Right lobe of liver (tissue), 4 donors: ENCODE results near the gene EVC.

Experiments used
- POLR2A ChIP-seq: fragments of 450-650 bp; IDR thresholded peaks from one replicate; pipeline ENCODE4 v1.6.1; 2017; ENCODE audit warnings: antibody characterized with exemption, mild to moderate bottlenecking
- TF ChIP-seq, protein P1 (sequence below), 4 donors: fragments of 200-600 bp in 3 of 4; fragments of 450-650 bp in 1 of 4; IDR thresholded peaks; one replicate each; pipeline versions ENCODE4 v1.5.1 to v1.8.0; 2016 to 2022; ENCODE audit warnings: antibody characterized with exemption in 4 of 4, mild to moderate bottlenecking in 2 of 4
- donor health status: DM: no; HTN: no; CAD: no.
- donor health status: DM: no; HTN: no; CAD: no.
- donor health status: DM: no; HTN: yes; CAD: no.

DNA sequence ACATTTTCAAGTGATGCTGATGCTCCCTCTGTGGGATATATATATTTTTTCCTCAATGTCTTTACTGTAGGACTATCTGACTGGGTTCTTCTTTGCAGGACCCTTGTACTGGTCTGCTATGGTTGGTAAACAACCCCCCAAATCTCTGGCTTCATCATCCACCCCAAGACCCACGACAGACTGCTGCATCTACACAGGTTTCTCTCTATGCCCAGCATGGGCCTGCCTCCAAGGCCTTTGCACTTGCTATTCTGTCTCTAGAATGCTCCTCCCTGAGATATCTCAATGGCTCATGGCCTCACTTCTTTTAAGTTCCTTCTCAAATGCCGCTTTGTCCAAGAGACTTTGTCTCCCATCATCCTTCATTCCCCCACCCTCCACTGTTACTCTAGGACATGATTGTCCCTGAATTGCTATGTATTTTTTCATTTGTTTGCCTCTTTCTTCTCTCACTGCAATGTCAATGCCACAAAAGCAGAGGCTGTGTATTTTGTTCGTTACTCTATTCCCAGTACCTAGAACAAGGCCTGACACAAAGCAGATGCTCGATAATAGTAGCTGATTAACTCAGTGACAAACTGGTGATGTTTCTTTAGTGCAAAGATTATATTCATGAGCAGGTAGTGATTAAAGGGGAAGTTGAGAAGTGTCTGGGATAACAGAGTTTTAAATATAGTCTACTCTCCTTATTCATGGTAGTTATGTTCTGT lies 6.6 kb downstream of the EVC start:
- TF ChIP-seq, protein P1, sequence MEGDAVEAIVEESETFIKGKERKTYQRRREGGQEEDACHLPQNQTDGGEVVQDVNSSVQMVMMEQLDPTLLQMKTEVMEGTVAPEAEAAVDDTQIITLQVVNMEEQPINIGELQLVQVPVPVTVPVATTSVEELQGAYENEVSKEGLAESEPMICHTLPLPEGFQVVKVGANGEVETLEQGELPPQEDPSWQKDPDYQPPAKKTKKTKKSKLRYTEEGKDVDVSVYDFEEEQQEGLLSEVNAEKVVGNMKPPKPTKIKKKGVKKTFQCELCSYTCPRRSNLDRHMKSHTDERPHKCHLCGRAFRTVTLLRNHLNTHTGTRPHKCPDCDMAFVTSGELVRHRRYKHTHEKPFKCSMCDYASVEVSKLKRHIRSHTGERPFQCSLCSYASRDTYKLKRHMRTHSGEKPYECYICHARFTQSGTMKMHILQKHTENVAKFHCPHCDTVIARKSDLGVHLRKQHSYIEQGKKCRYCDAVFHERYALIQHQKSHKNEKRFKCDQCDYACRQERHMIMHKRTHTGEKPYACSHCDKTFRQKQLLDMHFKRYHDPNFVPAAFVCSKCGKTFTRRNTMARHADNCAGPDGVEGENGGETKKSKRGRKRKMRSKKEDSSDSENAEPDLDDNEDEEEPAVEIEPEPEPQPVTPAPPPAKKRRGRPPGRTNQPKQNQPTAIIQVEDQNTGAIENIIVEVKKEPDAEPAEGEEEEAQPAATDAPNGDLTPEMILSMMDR (IDR thresholded peaks at IDR 0.05) = no peak
- TF ChIP-seq POLR2A = no peak
